ENCODE measurements around the gene ACOT13.
"Not testable (repeated sequence)": the region's sequence is repeated elsewhere in the genome, so short reads cannot be mapped to it uniquely, and the experiment has no call there.

The ACOT13 gene

DNA sequence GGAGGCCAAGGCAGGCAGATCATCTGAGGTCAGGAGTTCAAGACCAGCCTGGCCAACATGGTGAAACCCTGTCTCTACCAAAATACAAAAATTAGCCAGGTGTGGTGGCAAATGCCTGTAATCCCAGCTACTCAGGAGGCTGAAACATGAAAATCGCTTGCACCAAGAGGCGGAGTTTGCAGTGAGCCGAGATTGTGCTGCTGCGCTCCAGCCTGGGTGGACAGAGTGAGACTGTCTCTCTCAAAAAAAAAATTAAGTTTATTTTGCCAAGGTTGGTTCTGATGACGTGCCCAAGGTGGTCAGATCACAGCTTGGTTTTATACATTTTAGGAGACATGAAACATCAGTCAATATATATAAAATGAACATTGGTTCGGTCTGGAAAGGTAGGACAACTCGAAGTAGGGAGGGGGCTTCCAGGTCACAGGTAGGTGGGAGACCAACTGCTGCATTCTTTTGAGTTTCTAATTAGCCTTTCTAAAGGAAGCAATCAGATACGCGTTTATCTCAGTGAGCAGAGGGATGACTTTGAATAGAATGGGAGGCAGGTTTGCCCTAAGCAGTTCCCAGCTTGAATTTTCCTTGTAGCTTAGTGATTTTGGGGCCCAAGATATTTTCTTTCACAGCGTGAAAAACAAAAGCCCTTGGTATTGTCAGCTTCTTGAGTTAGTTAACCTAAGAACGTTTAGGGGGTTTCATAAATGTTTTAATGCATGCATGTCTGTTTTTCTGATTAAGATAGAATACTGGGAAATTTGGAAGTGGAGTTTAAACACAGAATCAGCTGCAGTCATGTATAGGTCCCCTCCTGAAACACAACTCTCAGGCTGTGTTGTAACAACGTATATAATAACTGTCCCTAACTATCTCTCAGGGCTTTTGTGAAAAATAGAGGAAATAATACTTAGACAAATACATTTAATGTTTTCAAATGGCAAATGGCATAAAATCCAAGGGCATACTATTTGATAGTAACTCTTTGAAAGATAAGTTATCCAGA lies 16.7 kb downstream of the ACOT13 start:
- Histone ChIP-seq H3K9ac (ENCODE audit: low read length) (no peak overlapping the region), H3K27me3 (ENCODE audit: control insufficient read depth, insufficient read depth, low read length) (no peaks in the 10 kb centered on the region)

DNA sequence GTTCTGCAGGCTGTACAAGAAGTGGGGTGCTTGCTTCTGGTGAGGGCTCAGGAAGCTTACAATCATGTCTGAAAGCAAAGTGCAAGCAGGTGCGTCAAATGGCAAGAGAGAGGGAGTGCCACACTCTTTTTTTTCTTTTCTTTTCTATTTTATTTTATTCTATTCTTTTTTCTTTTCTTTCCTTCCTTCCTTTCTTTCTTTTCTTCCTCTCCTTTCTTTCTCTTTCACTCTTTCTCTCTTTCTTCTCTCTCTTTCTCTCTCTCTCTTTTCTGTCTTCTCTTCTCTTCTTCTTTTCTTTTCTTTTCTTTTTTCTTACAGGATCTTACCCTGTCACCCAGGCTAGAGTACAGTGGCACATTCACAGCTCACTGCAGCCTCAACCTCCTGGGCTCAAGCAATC lies 19.5 kb downstream of the ACOT13 start:
- no peaks in the 10 kb centered on the region for H3K27me3 ChIP-seq (ENCODE audit: control insufficient read depth, insufficient read depth, low read length)
- H3K9me3 ChIP-seq (ENCODE audit: control insufficient read depth, low read length) = no peaks in the 10 kb centered on the region
- H3K4me3 ChIP-seq (ENCODE audit: low read length) = no peak overlapping the region
- H3K36me3 ChIP-seq (ENCODE audit: control insufficient read depth, insufficient read depth, low read length) = no peaks in the 10 kb centered on the region
- no peaks in the 10 kb centered on the region for H3K4me1 ChIP-seq (ENCODE audit: control insufficient read depth, insufficient read depth, low read length)
- no peak overlapping the region for H3K9ac ChIP-seq (ENCODE audit: low read length)

More for the DNA sequence above, 16.7 kb downstream of the ACOT13 start:
- Histone ChIP-seq H3K4me1 (ENCODE audit: control insufficient read depth, insufficient read depth, low read length) (no peaks in the 10 kb centered on the region), H3K9me3 (ENCODE audit: control insufficient read depth, low read length) (no peaks in the 10 kb centered on the region), H3K36me3 (ENCODE audit: control insufficient read depth, insufficient read depth, low read length) (no peaks in the 10 kb centered on the region), H3K4me3 (ENCODE audit: low read length) (no peak overlapping the region)

DNA sequence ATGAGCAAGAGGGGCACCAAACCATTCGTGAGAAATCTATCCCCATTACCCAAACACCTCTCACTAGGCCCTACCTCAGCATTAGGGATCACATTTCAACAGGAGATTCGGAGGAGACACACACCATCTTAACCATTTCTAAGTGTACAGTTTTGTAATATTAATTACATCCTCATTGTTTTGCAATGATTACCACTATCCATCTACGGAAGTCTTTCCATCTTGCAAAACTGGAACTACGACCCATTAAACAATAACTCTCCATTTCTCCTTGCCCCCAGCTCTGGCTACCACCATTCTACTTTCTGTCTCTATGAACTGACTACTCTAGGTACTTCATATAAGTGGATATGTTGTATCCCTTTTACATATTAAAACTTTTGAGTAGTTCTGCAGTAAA lies 20.1 kb downstream of the ACOT13 start:
- no peaks in the 10 kb centered on the region for H3K36me3 ChIP-seq (ENCODE audit: control insufficient read depth, insufficient read depth, low read length)
- no peaks in the 10 kb centered on the region for H3K27me3 ChIP-seq (ENCODE audit: control insufficient read depth, insufficient read depth, low read length)
- H3K9me3 ChIP-seq (ENCODE audit: control insufficient read depth, low read length) = no peaks in the 10 kb centered on the region

DNA sequence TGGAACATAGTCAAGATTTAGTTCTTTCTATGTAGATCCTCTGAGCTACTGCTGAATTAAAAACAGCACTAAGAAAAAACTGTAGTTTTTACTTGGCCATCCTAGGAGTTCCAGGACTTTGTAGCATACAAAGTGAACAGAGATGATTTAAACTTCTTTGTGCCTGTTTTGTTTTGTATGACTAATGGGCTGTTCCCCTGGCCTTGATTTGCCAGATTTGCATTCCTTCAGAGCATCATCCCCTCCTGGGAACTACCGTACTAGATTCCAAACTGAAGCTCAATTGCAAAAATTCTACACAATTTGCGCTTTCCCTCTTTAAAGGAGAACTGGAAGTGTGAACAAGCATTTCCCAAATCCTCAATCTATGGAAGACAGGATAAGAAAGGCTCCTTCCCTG lies 23.1 kb downstream of the ACOT13 start:
- H3K9me3 ChIP-seq (ENCODE audit: control insufficient read depth, low read length) = no peaks in the 10 kb centered on the region
- H3K9ac ChIP-seq (ENCODE audit: low read length) = no peak overlapping the region
- no peaks in the 10 kb centered on the region for H3K36me3 ChIP-seq (ENCODE audit: control insufficient read depth, insufficient read depth, low read length)
- no peaks in the 10 kb centered on the region for H3K27me3 ChIP-seq (ENCODE audit: control insufficient read depth, insufficient read depth, low read length)
- H3K4me1 ChIP-seq (ENCODE audit: control insufficient read depth, insufficient read depth, low read length) = no peaks in the 10 kb centered on the region
- H3K4me3 ChIP-seq (ENCODE audit: low read length) = no peak overlapping the region

More for the DNA sequence above, 20.1 kb downstream of the ACOT13 start:
- Histone ChIP-seq H3K4me1 (ENCODE audit: control insufficient read depth, insufficient read depth, low read length) (no peaks in the 10 kb centered on the region), H3K9ac (ENCODE audit: low read length) (no peak overlapping the region), H3K4me3 (ENCODE audit: low read length) (no peak overlapping the region)

DNA sequence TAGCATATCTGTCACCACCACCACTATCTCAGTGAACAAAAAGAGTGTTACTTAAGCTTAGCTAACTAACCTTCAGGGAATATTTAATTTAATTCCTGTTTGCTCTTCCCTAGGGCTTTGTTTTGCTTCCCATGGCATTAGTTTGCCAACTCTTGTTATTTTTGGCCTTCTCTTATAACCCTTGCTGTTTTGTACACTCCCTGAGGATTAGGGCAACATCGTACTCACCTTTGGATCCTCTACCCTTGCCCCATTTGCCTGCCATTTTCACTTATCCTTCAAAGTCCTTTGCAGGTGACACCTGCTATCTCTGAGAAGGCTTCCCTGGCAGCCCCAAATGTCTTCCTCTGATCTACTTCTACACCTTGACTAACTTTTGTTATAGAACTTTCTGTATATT lies 23.7 kb downstream of the ACOT13 start:
- H3K27me3 ChIP-seq (ENCODE audit: control insufficient read depth, insufficient read depth, low read length) = no peaks in the 10 kb centered on the region
- no peaks in the 10 kb centered on the region for H3K4me1 ChIP-seq (ENCODE audit: control insufficient read depth, insufficient read depth, low read length)
- no peaks in the 10 kb centered on the region for H3K36me3 ChIP-seq (ENCODE audit: control insufficient read depth, insufficient read depth, low read length)
- no peaks in the 10 kb centered on the region for H3K9me3 ChIP-seq (ENCODE audit: control insufficient read depth, low read length)
- no peak overlapping the region for H3K9ac ChIP-seq (ENCODE audit: low read length)
- H3K4me3 ChIP-seq (ENCODE audit: low read length) = no peak overlapping the region

DNA sequence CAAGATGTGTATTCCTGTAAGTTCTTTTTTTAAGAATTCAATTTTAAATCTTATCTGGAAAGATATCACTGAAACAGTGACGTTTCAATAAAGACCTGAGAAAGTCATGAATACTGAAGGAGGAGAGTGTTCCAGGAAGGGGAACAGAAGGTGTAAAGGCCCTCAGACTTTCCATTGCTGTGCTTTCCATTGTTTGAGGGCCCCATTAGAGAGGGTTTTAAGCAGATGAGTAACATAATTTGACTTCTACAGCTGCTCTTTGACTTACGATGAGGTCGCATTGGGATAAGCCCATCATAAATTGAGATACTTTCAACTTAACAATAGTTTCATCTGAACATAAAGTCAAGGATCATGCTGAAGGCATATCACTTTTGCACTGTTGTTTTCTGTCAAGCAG lies 24.7 kb downstream of the ACOT13 start:
- Histone ChIP-seq H3K4me3 (ENCODE audit: low read length) (no peak overlapping the region), H3K36me3 (ENCODE audit: control insufficient read depth, insufficient read depth, low read length) (no peaks in the 10 kb centered on the region), H3K4me1 (ENCODE audit: control insufficient read depth, insufficient read depth, low read length) (no peaks in the 10 kb centered on the region), H3K9me3 (ENCODE audit: control insufficient read depth, low read length) (no peaks in the 10 kb centered on the region), H3K27me3 (ENCODE audit: control insufficient read depth, insufficient read depth, low read length) (no peaks in the 10 kb centered on the region), H3K9ac (ENCODE audit: low read length) (no peak overlapping the region)

DNA sequence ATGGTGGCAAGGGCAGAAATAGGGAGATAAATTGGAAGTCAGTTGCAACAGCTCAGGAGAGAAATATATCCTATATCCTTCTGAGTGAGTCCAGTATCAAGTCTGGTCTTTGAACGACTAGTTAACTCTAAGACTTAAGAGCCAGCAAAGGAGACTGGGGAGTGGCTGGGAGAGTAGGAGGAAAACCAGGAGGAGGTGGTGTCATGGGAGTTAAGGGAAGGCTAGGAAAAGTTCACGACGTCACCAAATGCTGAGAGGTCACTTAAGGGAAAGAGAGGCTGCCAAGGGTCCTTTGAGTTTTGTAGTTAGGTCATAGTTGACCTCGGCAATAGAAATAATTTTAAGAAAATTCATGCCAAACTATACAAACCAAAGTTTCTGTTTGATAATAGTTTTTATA lies 25.1 kb downstream of the ACOT13 start:
- no peaks in the 10 kb centered on the region for H3K27me3 ChIP-seq (ENCODE audit: control insufficient read depth, insufficient read depth, low read length)
- H3K4me1 ChIP-seq (ENCODE audit: control insufficient read depth, insufficient read depth, low read length) = no peaks in the 10 kb centered on the region
- H3K4me3 ChIP-seq (ENCODE audit: low read length) = no peak overlapping the region
- H3K9me3 ChIP-seq (ENCODE audit: control insufficient read depth, low read length) = no peaks in the 10 kb centered on the region
- H3K9ac ChIP-seq (ENCODE audit: low read length) = no peak overlapping the region
- H3K36me3 ChIP-seq (ENCODE audit: control insufficient read depth, insufficient read depth, low read length) = no peaks in the 10 kb centered on the region

DNA sequence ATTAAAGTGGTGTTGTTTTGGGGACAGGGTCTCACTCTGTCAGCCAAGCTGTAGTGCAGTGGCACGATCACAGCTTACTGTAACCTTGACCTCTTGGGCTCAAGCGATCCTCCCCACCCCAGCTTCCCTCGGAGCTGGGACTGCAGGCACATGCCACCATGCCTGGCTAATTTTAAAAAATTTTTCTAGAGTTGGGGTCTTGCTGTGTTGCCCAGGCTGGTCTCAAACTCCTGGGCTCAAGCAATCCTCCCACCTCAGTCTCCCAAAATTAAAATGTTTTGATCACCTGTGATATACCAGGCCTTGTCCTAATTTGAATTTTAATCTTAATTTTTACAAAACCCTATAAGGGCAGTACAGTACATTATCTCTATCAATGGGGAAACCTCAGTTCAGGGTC lies 25.5 kb downstream of the ACOT13 start:
- Histone ChIP-seq H3K9me3 (ENCODE audit: control insufficient read depth, low read length) (no peaks in the 10 kb centered on the region), H3K36me3 (ENCODE audit: control insufficient read depth, insufficient read depth, low read length) (no peaks in the 10 kb centered on the region), H3K4me1 (ENCODE audit: control insufficient read depth, insufficient read depth, low read length) (no peaks in the 10 kb centered on the region), H3K27me3 (ENCODE audit: control insufficient read depth, insufficient read depth, low read length) (no peaks in the 10 kb centered on the region), H3K9ac (ENCODE audit: low read length) (no peak overlapping the region), H3K4me3 (ENCODE audit: low read length) (no peak overlapping the region)

DNA sequence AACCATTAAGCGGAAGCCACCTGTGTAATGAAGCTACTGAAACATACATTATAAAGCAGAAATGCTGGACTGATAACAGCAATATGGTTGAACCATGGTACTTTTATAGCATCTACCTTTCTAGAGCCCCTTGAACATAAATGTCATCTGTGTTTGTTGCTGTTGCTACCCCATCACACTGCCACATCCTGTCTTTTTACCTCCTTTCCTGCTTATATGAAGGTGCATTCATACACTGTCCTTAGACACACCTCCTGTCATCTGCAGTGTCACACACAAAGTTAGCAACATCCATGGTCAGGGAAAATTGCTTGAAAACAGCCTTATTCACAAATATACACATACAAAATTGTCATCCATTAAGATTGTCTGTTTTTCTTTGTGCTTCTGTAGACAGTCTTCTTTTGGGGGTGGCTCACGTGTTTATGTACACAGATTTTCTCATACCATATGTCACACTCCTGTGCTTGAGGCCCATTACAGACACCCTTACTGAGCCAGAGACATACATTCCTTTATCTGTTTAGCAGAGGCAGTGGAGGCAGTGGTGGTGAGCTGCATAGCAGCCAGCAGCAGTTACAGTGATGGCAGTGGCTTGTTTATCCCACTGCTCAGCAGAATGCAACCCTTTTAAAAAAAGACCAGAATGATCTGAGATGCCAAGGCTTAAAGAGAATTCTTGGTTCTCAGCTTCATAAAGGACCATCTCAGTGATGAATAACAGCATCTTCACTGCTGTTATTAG lies 26.1 kb downstream of the ACOT13 start:
- no peaks in the 10 kb centered on the region for H3K36me3 ChIP-seq (ENCODE audit: control insufficient read depth, insufficient read depth, low read length)

DNA sequence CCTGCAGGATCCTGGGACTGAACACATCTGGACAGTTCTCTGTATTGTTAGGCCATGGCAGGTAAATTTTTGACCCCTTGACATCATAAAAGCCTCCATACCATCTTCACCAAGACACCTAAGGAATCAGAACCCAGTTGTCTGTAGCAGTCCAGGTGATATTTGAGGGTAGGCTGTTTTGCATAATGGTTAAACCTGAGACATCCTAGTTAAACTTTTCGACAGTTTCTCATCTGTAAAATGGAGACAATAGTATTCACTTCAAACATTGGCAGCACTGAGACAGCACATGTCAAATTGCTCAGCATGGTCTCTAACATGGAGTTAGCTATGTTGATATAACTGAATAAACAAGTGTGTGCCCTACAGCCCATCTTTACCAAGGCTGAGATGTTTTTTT lies 27.3 kb downstream of the ACOT13 start:
- Histone ChIP-seq H3K4me1 (ENCODE audit: control insufficient read depth, insufficient read depth, low read length) (no peaks in the 10 kb centered on the region), H3K36me3 (ENCODE audit: control insufficient read depth, insufficient read depth, low read length) (no peaks in the 10 kb centered on the region), H3K4me3 (ENCODE audit: low read length) (no peak overlapping the region), H3K9me3 (ENCODE audit: control insufficient read depth, low read length) (no peaks in the 10 kb centered on the region), H3K9ac (ENCODE audit: low read length) (no peak overlapping the region), H3K27me3 (ENCODE audit: control insufficient read depth, insufficient read depth, low read length) (no peaks in the 10 kb centered on the region)

More for the DNA sequence above, 26.1 kb downstream of the ACOT13 start:
- Histone ChIP-seq H3K4me1 (ENCODE audit: control insufficient read depth, insufficient read depth, low read length) (no peaks in the 10 kb centered on the region), H3K27me3 (ENCODE audit: control insufficient read depth, insufficient read depth, low read length) (no peaks in the 10 kb centered on the region), H3K4me3 (ENCODE audit: low read length) (no peak overlapping the region), H3K9ac (ENCODE audit: low read length) (no peak overlapping the region), H3K9me3 (ENCODE audit: control insufficient read depth, low read length) (no peaks in the 10 kb centered on the region)

DNA sequence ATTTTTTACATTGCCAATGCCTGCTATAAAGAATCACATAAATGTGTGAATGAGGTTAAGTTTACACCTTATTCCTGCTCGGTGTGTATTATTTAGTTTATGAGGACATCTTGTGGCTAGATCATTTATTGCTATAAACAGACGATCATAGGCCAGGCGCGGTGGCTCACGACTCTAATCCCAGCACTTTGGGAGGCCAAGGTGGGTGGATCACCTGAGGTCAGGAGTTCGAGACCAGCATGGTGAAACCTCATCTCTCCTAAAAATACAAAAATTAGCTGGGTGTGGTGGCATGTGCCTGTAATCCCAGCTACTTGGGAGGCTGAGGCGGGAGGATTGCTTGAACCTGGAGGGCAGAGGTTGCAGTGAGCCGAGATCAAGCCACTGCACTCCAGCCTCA lies 28.8 kb downstream of the ACOT13 start:
- H3K27me3 ChIP-seq (ENCODE audit: control insufficient read depth, insufficient read depth, low read length); H3K4me3 ChIP-seq (ENCODE audit: low read length); H3K9me3 ChIP-seq (ENCODE audit: control insufficient read depth, low read length); H3K36me3 ChIP-seq (ENCODE audit: control insufficient read depth, insufficient read depth, low read length); H3K9ac ChIP-seq (ENCODE audit: low read length); H3K4me1 ChIP-seq (ENCODE audit: control insufficient read depth, insufficient read depth, low read length): not testable (repeated sequence)

DNA sequence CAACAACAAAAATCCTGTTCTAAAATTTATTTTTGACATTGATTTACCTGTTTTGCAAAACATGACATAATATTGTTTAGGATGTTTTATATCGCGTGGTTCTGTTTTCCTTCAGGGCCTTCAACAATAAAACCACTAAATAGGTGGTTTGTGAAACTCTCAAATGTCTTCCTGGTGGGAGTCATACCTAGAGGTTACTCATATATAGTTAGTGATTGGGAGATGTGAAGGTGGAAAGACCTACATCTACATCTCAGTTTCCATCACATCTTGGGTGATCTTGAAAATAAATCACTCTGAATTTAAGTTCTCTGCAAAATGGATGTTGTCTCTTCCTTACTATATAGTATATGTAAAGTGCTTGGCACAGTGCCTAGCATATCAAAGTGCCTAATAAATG lies 29.2 kb downstream of the ACOT13 start:
- no peak overlapping the region for H3K9ac ChIP-seq (ENCODE audit: low read length)

More for the DNA sequence above, 29.2 kb downstream of the ACOT13 start:
- Histone ChIP-seq H3K27me3 (ENCODE audit: control insufficient read depth, insufficient read depth, low read length) (no peaks in the 10 kb centered on the region), H3K4me1 (ENCODE audit: control insufficient read depth, insufficient read depth, low read length) (no peaks in the 10 kb centered on the region), H3K36me3 (ENCODE audit: control insufficient read depth, insufficient read depth, low read length) (no peaks in the 10 kb centered on the region), H3K9me3 (ENCODE audit: control insufficient read depth, low read length) (no peaks in the 10 kb centered on the region), H3K4me3 (ENCODE audit: low read length) (no peak overlapping the region)
